ENCODE measurements around the gene PIK3CD.

DNA sequence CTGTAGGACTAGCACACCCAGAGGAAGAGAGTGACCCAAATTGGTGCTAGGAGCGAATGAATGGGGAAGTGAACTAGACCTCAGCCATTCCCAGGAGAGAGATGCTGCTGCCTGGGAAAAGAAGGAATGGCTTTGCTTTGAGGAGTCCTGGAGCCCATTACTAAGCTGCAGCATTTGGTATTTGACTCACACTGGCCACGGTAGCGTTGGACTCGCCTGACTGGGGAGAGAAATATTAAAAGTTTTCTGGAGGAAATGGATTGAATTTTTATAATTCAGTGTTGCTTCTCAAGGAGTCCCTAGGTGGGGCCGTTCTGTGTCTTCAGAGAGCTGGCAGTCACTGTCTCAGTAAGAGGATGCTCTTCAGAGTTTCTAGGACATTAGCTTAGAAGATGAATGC is 40.2 kb downstream of the PIK3CD start:
- TF ChIP-seq, protein P1, sequence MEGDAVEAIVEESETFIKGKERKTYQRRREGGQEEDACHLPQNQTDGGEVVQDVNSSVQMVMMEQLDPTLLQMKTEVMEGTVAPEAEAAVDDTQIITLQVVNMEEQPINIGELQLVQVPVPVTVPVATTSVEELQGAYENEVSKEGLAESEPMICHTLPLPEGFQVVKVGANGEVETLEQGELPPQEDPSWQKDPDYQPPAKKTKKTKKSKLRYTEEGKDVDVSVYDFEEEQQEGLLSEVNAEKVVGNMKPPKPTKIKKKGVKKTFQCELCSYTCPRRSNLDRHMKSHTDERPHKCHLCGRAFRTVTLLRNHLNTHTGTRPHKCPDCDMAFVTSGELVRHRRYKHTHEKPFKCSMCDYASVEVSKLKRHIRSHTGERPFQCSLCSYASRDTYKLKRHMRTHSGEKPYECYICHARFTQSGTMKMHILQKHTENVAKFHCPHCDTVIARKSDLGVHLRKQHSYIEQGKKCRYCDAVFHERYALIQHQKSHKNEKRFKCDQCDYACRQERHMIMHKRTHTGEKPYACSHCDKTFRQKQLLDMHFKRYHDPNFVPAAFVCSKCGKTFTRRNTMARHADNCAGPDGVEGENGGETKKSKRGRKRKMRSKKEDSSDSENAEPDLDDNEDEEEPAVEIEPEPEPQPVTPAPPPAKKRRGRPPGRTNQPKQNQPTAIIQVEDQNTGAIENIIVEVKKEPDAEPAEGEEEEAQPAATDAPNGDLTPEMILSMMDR (conservative IDR thresholded peaks at IDR 0.05; ENCODE audit: low read length): peak; percentile 36; the same call in 1 of the 2 replicates
- TF ChIP-seq EZH2phosphoT487 (IDR thresholded peaks at IDR 0.05; ENCODE audit: borderline replicate concordance, low read depth, low read length): no peak
